ENCODE measurements around the gene CHSY3.

GRCh38 chr5:130126746-130127145, 222.5 kb downstream of the CHSY3 start:
- no peak for TF ChIP-seq CTCF (IDR thresholded peaks at IDR 0.05)
- no peak for TF ChIP-seq POLR2A (IDR thresholded peaks at IDR 0.05)
